ENCODE measurements around the gene PARD3.

PARD3 gene

DNA sequence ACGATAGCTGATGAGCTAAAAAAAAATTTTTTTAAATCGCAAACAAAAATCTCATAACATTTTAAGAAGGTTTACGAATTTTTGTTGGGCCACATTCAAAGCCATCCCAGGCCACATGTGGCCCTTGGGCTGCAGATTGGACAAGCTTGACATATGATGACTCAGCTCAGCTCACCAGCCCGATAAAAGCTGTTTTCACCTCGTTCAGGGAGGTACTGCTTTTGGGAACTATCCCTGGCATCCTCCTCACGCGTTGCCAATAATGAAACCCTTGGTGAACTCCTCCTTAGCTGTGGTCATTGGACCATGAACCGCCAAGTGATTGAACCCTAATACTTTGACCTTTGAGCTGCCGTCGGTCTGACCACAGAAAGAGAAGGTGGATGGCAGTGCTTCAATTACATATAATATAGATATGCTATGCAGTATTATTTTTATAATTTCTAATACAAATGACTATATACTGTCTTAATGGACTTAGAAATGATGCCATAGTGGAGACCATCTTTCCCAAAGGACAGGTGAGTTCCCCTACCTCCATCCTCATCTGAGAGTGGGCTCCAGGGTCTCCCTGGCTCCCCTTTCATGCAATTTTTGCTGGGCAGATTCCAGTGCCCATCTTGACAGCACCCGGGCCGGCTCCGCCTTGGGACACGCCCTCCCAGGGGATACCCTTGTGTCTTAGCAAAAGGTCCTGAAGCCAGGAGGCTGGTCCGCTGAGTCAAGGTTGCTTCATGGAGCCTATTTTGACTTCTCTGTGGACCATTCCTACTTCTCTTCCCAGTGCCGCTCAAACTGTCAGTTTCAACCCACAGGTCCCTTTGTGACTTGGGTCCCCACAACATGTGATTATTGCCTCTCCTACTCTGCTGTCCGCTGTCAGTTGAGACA, 707.2 kb downstream of the PARD3 start:
- DNase-seq (ENCODE audit: low read depth in 2 of 2): no peak

DNA sequence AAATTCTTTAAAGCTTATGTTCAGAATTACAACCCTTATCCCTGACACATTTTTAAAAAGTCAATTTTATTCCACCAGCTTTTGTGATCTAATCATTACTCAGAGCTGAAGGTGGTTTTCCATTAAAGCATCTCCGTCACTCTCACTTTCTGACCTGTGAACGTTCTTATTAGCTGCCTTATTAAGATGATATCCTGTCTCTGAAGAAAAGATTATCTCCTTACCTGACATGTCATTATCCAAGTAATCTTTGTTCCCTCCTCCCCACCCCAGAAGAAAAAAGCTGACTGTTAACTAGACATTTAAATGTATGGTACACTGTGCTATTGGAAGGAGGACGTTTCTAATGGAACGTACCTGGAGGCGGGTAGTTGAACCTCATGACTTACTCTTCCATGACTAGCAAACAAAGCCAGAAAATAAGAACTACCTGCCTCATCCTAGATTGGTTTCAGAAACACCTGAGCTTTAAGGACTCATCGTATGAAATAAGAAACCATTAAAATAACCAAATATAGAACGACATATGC, 708.7 kb downstream of the PARD3 start:
- no peak for DNase-seq (ENCODE audit: low read depth in 2 of 2)

DNA sequence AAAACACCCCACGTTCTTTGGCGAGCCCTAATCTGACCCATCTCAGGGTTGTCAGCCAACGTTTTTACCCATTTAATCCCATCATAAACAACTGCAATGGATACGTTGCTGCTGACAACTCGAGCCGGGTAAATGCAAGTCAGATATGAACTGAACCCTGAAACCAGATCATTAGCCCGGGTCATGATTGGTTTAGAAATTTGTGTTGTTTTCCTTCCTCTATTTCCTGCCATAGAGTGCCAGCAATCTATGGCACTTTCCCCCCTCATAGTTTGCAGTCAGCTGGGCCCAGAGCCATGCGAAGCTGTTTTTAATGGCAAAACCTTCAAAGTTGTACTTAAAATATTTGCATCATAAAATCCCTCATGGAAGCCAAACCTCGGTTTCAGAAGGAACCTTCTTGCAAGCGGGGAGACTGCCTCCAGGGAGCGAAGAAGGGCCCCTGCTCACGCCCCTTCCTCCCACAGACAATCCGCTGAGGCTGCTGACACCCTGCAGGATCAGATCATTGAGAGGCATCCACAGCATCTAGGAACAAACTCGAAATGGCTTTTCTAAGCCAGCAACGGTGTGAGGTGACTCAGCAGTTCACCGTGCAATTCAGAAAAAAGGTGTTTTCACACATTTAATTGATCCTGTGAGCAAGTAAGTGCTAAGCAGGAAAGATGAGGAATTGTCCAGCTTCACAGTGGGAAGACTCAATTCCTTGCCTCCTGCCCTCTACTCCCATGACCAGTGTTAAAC, 710.1 kb downstream of the PARD3 start:
- no peak for DNase-seq (ENCODE audit: low read depth in 2 of 2)

DNA sequence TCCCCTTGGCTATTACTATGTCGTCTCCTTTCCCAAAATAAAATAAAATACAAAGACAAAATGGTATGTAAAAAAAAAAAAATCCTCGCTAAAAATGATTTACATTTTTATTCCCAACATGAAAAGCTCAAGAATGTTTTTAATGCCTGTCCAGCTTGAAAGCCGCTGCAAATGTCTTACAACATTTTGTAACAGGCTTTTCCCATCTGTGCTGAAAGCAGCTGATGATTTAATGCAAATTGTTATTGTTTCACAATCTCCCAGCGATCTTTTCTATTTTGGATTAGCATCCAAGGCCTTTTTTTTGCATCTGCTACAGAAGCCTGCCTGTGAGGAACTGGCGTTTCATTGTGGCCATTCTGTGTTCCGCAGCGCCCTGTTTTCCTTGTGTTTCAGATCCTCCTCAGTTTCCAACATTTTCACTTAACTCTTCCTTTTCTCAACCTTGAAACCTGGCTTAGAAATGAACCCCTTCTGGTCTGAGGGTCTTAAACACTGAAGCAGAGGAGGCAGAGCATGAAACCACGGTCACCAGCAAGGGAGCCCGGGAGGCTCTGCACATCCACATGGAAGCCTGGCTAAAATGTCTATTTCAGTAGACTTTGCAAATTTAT, 712.1 kb downstream of the PARD3 start:
- peak; percentile 88 to 89 for DNase-seq (ENCODE audit: low read depth in 2 of 2)

DNA sequence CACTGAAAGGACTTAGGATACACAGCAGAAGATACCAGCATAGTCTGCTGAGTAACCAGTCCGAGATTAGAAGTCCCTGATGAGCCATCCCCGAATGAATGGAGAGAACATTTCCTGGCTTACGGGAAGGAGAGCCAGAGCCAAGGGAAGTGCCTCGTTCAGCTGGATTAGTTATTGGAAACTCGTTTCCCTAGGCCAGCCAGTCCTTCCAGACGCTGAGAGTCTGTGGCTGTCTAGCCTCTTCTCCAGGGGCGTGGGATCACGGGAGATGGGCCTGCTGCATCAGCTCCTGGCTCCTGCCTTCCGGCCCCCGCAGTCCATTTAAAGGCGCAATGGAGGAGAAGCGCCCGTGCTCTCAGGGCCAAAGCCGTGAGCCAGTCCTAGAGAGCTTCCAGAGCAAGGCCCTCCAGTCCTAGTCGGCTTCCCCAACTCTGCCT, 712.8 kb downstream of the PARD3 start:
- peak; percentile 50 to 55 for DNase-seq (ENCODE audit: low read depth in 2 of 2)

DNA sequence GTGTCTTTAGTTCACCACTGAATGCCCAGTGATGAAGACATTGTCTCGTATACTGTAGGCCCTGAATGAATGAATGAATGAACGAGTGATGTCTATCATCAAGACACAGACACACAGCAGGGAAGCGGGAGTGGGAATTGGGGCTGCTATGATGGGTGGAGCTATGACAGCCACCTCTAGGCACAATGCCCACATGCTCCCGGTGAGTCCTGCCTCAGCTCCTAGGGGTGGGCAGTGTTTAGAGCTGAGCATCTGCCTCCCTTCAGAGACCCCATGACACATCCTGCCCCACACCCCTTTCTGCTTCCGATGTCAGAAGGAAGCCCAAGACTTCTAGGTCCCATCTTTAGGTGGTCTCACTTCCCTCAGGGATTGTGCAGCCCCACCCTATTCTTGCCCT, 714.1 kb downstream of the PARD3 start:
- DNase-seq (ENCODE audit: low read depth in 2 of 2): no peak

DNA sequence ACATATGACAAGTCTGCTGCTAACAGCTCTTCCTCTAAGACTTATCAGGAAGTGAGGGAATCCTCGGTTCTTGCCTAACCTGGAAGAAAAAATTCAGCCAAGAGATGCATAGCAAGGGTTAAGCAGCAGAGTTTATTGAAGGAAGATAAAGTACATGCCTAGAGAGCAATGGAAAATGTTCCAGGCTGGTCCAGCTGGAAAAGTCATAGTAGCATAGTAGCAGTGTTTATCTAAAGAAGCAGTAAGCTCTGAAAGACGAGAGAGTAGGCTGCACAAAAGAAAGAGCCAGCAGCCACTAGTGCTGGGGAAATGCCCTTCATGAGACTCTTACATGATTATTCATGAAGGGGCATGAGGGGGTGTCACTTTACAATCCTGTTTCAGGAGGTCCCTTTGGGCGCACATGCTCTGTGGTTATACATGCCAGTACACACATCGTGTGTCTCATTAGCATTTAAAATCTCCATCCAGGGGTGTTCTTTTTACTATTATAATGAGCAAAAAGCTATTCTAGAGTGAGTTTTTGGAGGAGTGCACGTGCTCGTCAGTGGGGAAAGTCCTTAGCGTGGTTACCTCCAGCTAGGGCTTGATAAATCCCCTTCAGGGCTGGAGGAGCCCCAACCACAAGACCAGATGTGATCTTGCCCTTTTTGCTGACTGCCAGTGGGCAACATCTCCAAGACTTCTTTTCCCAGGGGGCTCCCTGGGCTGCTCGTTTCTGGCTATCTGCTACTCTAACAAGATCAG, 716.1 kb downstream of the PARD3 start:
- DNase-seq (ENCODE audit: low read depth in 2 of 2): no peak

DNA sequence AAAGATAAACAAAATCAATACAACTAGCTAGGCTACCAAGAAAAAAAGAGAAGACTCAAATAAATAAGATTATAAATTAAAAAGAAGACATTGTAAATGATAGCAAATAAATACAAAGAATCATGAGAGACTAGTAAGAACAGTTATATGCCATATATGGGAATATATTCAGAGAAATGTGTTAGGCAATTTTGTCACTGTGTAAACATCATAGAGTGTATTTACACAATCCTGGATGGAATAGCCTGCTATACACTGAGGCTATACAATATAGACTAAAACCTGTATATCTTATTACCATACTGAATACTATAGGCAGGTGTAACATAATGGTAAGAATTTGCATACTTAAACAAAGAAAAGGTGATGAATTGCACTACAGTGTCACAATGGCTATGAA, 717.4 kb downstream of the PARD3 start:
- DNase-seq (ENCODE audit: low read depth in 2 of 2): no peak

DNA sequence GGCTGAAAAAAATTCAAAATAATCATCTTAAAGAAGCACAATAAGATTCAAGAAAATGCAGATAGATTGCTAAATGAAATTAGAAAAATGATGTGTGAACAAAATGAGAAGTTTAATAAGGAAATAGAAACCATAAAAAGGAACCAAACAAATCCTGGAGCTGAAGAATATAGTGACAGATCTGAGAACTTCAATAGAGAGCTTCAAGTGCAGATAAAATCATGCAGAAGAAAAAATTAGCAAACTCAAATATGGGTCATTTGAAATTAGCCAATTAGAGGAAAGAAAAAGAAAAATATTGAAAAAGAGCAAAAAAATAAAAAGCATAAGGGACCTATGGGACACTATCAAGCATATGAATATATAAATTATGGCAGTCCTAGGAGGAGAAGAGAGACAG, 720.1 kb downstream of the PARD3 start:
- no peak for DNase-seq (ENCODE audit: low read depth in 2 of 2)

DNA sequence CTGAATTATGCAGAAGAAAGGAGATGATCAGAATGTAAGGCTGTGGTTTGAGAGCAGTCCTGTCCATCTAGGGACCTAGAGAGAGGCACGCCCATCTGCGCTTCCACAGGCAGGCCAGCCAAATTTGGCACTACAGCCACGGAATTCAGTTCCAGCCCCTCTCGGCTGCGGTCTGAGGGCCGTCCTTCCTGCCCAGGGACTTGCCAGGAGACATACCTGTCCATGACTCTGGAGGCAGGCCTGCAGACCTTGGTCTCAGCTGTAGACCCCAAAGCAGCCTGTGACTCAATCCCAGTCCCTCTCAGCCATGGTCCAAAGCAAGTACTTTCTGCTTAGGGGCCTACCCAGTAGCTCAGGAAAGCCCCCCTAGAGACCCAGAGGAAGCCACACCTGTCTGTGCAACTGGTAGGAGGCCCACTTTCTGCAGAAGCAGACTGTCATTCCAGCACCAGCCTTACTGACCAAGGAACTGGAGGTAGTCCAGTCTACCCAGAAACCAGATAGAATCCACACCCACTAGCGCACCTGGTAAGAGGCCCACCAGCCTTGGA, 720.9 kb downstream of the PARD3 start:
- no peak for DNase-seq (ENCODE audit: low read depth in 2 of 2)

DNA sequence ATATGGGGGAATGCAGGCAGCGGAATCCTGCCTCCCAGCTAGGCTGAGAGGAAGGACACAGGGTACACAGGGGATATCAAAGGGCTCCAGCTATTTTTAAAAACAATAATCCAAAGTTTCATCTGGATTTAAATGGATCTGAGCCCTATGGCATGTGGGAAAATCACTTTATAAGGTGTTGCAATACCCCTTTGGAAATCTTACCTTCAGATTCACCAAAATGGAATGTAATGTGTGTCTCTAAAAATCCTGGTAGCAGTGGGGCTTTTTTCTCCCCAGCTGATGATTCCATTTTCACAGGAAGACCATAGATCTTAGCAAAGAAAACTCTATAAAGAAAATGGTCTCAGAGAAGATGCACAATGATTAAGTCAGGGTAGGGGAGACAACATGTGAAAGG, 722.2 kb downstream of the PARD3 start:
- DNase-seq (ENCODE audit: low read depth in 2 of 2): peak; percentile 35 to 47

DNA sequence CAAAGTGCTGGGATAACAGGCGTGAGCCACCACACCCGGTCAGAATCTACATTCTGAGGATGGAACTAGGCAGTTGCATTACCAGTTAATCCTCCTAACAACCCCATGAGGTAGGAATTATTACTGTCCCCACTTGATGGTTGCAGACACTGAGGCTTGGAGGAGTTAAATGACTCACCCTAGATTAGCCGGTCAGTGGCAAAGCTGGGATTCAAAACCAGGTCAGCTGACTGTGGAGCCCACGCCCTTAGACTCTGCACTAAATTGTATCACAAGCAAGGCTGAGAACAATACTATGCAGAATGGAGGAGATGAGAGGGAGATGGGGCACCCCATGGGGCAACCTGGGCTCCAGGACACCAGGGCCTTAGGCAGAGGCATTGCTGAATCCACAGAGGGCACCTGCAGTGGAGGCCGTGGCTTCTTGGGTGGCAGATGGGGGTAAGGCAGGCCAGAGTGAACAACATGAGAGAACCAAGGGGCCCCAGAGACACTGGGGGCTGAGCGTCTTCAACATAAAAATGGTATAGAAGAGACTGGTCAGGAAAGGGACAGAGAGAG, 723.4 kb downstream of the PARD3 start:
- no peak for DNase-seq (ENCODE audit: low read depth in 2 of 2)

DNA sequence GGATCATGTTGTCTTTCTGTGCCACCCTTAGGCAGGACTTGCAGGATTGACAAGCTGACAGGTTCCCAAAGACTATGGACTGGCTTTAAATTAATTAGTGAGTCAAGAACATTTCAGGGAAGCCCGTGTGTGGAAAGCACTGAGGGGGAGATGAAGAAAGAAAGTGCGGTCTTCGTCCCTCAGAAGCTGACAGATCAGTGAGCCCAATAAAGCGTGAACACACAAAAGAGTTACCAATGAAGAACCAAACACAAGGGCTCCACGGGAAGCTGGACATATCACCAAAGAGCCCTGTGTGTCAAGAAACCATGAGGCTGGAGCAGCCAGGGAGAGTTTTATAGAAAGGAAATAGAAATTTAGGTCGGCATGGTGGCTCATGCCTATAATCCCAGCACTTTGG, 725.8 kb downstream of the PARD3 start:
- DNase-seq (ENCODE audit: low read depth in 2 of 2): no peak

DNA sequence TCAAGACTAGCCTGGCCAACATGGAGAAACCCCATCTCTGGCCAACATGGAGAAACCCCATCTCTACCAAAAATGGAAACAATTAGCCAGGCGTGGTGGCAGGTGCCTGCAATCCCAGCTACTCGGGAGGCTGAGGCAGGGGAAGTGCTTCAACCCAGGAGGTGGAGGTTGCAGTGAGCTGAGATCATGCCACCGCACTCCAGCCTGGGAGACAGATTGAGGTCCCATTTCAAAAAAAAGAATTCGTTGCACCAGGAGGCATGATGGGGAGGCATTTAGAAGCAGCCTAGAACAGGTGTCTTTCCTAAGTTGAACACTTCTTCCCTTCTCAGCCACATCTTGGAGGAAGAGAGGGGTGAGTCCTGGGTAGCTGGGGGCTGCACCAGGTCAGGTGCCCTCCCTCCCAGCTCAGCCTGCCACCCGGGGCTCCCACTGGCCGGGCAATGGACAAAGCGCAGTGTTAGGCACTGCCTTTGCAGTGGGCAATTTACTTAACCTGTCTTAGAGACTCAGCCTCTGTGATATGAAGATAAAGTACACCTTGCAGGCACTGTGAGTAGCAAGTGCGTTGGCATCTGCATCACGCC, 726.8 kb downstream of the PARD3 start:
- no peak for DNase-seq (ENCODE audit: low read depth in 2 of 2)

DNA sequence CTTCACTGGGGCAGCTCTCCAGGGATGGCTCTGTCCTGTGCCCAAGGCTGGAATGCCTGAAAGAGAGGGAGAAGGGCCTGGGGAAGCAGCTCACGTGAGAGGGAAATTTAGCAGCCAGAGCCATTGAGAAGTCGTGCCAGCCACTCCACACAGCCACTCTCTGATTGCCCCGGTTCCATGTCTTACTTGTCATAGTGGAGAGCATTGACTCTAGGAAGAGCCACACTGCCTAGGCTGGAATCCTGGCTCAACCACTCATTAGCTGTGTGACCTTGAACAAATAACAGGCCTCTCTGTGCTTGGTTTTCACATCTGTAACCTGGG, 728.0 kb downstream of the PARD3 start:
- DNase-seq (ENCODE audit: low read depth in 2 of 2): no peak

DNA sequence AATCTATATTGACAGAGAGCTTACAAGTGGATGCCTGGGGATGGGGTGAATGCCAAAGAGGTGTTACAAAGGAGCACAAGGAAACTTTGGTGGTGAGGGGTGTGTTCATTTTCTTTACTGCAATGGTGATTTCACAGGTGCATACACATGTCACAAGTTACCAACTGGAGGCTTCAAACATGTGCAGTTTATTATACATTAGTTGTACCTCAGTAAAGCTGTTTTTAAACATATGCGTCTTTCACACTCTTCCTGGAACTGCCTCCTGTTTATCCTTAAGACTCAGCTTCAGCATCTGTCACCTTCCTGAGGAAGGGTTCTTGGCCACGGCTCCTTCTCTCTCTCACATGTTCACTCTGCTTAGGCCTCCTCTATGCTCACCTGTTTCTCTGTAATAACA, 731.5 kb downstream of the PARD3 start:
- no peak for DNase-seq (ENCODE audit: low read depth in 2 of 2)

DNA sequence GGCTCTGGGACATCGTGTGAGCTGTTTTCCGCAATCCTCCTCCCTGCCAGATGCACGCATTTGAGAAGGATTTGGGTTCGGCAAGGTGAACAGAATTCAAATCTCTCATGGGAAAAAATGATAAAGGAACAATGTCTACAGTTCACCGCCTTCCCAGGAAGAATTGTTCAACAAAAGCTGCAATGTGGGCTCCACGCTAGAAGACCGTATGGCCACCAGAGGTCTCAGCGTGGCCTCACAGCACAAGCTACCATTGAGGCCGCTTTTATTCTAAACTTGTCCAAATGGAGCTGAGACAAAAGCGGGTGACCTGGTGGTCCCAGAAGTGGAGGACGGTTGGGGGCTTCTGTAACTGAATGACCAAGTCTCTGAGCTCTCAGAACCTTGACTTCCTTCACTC, 733.1 kb downstream of the PARD3 start:
- no peak for DNase-seq (ENCODE audit: low read depth in 2 of 2)

DNA sequence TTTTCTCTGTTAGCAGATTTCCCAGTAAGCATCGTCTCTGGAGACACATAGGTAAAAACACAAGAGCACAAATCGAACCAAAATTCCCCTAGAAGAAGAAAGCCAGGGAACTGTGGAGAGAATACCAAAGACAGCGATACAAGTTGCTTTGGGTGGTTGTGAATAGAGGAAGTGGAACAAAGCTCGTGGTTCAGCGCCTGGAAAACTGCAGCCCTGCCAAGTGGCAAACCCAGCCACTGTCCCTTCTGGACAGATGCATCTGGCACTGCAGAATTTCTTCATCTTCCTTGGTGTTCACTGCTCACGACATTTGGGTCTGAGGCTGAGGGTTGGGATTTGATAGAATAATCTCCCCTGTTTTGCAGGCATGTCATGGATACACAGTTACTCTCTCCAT, 733.8 kb downstream of the PARD3 start:
- no peak for DNase-seq (ENCODE audit: low read depth in 2 of 2)

DNA sequence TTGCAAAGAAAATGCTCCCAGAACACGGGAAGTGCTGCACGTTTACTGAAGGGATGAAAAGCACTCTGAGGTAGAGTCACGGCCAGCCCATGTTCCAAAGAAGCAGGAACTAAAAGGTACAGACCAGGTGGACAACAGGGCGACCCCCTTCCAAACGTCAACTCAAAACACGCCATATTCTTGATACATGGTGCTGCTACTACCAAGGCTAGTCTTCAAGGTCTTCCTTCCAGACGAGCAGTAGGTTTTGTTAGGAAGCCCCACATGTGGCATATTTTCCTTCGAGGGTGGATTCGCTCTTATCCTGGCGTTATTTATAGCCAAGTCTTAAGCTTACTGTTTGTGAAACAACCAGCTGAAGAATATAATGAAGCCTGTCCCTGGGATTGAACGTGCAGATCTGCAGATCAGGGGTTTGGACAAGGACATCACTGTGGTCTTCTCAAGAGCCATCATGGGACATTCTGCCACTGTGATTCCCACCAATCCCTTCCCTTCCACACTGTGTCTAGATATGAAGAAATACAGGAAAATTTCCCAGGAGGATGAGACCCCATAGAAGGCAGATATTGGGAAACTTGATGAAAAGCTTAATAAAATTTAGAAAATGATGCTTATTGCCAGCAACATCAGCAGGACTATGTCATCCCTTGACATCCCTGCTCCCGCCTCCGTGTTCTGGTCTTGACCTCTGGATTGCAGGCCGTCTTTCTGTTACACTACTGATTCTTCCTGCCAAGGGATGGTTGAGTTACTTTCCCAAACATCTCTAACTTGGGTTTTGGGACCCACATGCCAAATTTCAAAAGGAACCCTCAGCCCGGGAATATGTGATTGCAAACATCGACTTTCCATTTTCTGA, 734.4 kb downstream of the PARD3 start:
- no peak for DNase-seq (ENCODE audit: low read depth in 2 of 2)

All from fibroblast of skin of left biceps (primary cell).